Inflammatory macrophage treated with lipopolysaccharide for 4 hours (primary cell): ENCODE results near the gene UCP3.

ENCODE experiments used
- DNase-seq: peaks from one replicate; pipeline ENCODE4 v3.0.0-alpha.2; 2020

Gene UCP3

GRCh38 chr11:74008373-74009229, at the start of gene UCP3:
TSS of gene UCP3 (minus strand) at chr11:74009085. CDS start at chr11:74007042, 2,043 bp downstream.
- no peak for DNase-seq

GRCh38 chr11:74057249-74058151, 48.6 kb upstream of the UCP3 start:
- DNase-seq: no peak

- DNase-seq: no peak
These were observed 47.1 kb upstream of the UCP3 start for GRCh38 chr11:74055938-74056337.

- DNase-seq: no peak
These were observed 41.6 kb upstream of the UCP3 start for GRCh38 chr11:74050465-74050864.

GRCh38 chr11:74048993-74049392, 40.1 kb upstream of the UCP3 start:
- DNase-seq: no peak

GRCh38 chr11:74044538-74044937, 35.7 kb upstream of the UCP3 start:
- DNase-seq: no peak

GRCh38 chr11:74043450-74043849, 34.6 kb upstream of the UCP3 start:
- DNase-seq: no peak

GRCh38 chr11:74037309-74037708, 28.4 kb upstream of the UCP3 start:
- no peak for DNase-seq

GRCh38 chr11:74035264-74035663, 26.4 kb upstream of the UCP3 start:
- no peak for DNase-seq

- DNase-seq: no peak
These were observed 24.2 kb upstream of the UCP3 start for GRCh38 chr11:74033046-74033445.

GRCh38 chr11:74030723-74031676, 22.1 kb upstream of the UCP3 start:
- DNase-seq: no peak

- DNase-seq: peak; percentile 93
These were observed 16.7 kb upstream of the UCP3 start for GRCh38 chr11:74025467-74026166.

GRCh38 chr11:74024261-74025029, 15.6 kb upstream of the UCP3 start:
- DNase-seq: peak; percentile 86

GRCh38 chr11:74023276-74023675, 14.4 kb upstream of the UCP3 start:
- DNase-seq: peak; percentile 79

- peak; percentile 85 for DNase-seq
These were observed 13.7 kb upstream of the UCP3 start for GRCh38 chr11:74022546-74022945.

GRCh38 chr11:74021998-74022397, 13.1 kb upstream of the UCP3 start:
- no peak for DNase-seq

GRCh38 chr11:74020539-74020938, 11.7 kb upstream of the UCP3 start:
- peak; percentile 86 for DNase-seq

GRCh38 chr11:74019860-74020259, 11.0 kb upstream of the UCP3 start:
- peak; percentile 66 for DNase-seq

GRCh38 chr11:74019104-74019738, 10.3 kb upstream of the UCP3 start:
- peak; percentile 36 for DNase-seq

- peak; percentile 90 for DNase-seq
These were observed 9.6 kb upstream of the UCP3 start for GRCh38 chr11:74018331-74019005.
